ENCODE data around the gene EIF2AK3.

GRCh38 chr2:88596141-88596830, 31.0 kb downstream of the EIF2AK3 start:
- TF ChIP-seq CTCF (IDR thresholded peaks at IDR 0.05) (no peak), POLR2AphosphoS5 (IDR thresholded peaks at IDR 0.05) (no peak), POLR2A (IDR thresholded peaks at IDR 0.05) (no peak)
